ENCODE results near the gene NOSTRIN. TPM values are rescaled to one million over a fixed set of nuclear protein-coding genes. Genes with fewer than 3 reads are reported as not detected.

NOSTRIN gene
- total RNA-seq, 1 experiment from 2014 or later = 3.1 TPM

DNA sequence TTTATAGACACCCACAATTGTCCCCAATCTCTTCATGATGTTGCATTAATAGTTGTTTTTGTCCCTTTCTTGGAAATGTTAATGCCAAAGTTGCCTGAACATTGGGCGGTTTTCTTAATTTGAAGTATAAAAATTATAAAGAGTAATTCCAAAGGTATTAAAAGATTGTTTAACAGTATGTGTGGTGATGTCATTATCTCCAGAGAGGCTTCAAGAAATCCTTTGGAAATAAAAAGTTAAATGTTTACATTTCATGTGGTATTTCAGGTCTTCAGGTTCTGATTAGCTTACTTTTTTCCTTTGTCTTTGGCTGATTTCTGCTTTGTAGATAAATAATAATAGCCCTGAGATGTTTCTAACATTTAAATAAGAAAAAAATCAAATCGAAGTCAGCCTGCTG lies 29.3 kb upstream of the NOSTRIN start:
- intact Hi-C loops (cut with micrococcal nuclease) = loop anchor here (1.0 kb wide), 1 partner anchor 147 kb away; no protein-coding TSS in a partner anchor
- H3K4me3 ChIP-seq (replicated peaks in 1 of 2; ENCODE audit: low read depth in 1 of 2, low read length in 2 of 2) = no peak overlapping the region
- ChIA-PET POLR2A (no interaction called here), CTCF (interaction anchor here (0.7 to 2.0 kb wide), 4 partner anchors 147 to 427 kb away, joined by 3 to 7 read pairs (median 3); no protein-coding TSS in a partner anchor), RAD21 (ENCODE audit: low non-redundant PET in 1 of 2, low total read pairs in 2 of 2, uncharacterized antibody in 2 of 2, unreplicated experiment in 2 of 2) (no interaction called here)
- no peaks in the 10 kb centered on the region for H3K9me2 ChIP-seq (ENCODE audit: insufficient read depth)
- H3K27me3 ChIP-seq (ENCODE audit: insufficient read depth, low read length) = no peaks in the 10 kb centered on the region
- BruUV-seq (replicated peaks) = no TSS peak
- H2AFZ ChIP-seq (ENCODE audit: low read depth, low read length, poor library complexity, severe bottlenecking) = no peak overlapping the region
- H3K36me3 ChIP-seq (ENCODE audit: control insufficient read depth in 1 of 2, insufficient read depth in 2 of 2, low read length in 2 of 2) = no peaks in the 10 kb centered on the region
- no peaks in the 10 kb centered on the region for H3K4me1 ChIP-seq (ENCODE audit: control insufficient read depth in 1 of 2, insufficient read depth in 2 of 2, low read length in 2 of 2)
- DNase-seq (ENCODE audit: low read depth, low spot score) (no peak), ATAC-seq (no peak)
- H3K4me2 ChIP-seq (ENCODE audit: low read length) = no peak overlapping the region
- H3K9me3 ChIP-seq (ENCODE audit: control insufficient read depth in 1 of 2, insufficient read depth in 1 of 2, low read depth in 1 of 2, low read length in 2 of 2) = no peaks in the 10 kb centered on the region
- no peak overlapping the region for H3K27ac ChIP-seq (ENCODE audit: low read depth, low read length)
- no peak overlapping the region for H3K9ac ChIP-seq (ENCODE audit: low read length)
- TF ChIP-seq JUND (IDR thresholded peaks at IDR 0.05) (no peak), ELF1 (IDR thresholded peaks at IDR 0.05; ENCODE audit: borderline replicate concordance, low read depth) (no peak), ZFX (IDR thresholded peaks at IDR 0.05) (no peak), ZNF274 (IDR thresholded peaks at IDR 0.05; ENCODE audit: low read depth, low read length) (no peak), EZH2 (IDR thresholded peaks at IDR 0.05) (no peak), POLR2A (IDR thresholded peaks at IDR 0.05; ENCODE audit: borderline replicate concordance, extremely low read depth, insufficient read depth, insufficient read length) (no peak), EGR1 (IDR thresholded peaks at IDR 0.05; ENCODE audit: low read depth) (no peak), CEBPB (IDR thresholded peaks at IDR 0.05; ENCODE audit: low read depth) (no peak), TCF7L2 (IDR thresholded peaks at IDR 0.05; ENCODE audit: borderline replicate concordance, extremely low read depth, insufficient read depth, insufficient read length) (no peak)
- TF ChIP-seq, protein P1, sequence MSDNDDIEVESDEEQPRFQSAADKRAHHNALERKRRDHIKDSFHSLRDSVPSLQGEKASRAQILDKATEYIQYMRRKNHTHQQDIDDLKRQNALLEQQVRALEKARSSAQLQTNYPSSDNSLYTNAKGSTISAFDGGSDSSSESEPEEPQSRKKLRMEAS (IDR thresholded peaks at IDR 0.05) = no peak
- TF ChIP-seq, protein P2, sequence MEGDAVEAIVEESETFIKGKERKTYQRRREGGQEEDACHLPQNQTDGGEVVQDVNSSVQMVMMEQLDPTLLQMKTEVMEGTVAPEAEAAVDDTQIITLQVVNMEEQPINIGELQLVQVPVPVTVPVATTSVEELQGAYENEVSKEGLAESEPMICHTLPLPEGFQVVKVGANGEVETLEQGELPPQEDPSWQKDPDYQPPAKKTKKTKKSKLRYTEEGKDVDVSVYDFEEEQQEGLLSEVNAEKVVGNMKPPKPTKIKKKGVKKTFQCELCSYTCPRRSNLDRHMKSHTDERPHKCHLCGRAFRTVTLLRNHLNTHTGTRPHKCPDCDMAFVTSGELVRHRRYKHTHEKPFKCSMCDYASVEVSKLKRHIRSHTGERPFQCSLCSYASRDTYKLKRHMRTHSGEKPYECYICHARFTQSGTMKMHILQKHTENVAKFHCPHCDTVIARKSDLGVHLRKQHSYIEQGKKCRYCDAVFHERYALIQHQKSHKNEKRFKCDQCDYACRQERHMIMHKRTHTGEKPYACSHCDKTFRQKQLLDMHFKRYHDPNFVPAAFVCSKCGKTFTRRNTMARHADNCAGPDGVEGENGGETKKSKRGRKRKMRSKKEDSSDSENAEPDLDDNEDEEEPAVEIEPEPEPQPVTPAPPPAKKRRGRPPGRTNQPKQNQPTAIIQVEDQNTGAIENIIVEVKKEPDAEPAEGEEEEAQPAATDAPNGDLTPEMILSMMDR (IDR thresholded peaks at IDR 0.05 in 2 of 3, conservative IDR thresholded peaks at IDR 0.05 in 1 of 3; ENCODE audit: borderline replicate concordance in 1 of 3, insufficient read depth in 1 of 3, low read depth in 2 of 3, low read length in 2 of 3) = no peak
- TF ChIP-seq, protein P3, sequence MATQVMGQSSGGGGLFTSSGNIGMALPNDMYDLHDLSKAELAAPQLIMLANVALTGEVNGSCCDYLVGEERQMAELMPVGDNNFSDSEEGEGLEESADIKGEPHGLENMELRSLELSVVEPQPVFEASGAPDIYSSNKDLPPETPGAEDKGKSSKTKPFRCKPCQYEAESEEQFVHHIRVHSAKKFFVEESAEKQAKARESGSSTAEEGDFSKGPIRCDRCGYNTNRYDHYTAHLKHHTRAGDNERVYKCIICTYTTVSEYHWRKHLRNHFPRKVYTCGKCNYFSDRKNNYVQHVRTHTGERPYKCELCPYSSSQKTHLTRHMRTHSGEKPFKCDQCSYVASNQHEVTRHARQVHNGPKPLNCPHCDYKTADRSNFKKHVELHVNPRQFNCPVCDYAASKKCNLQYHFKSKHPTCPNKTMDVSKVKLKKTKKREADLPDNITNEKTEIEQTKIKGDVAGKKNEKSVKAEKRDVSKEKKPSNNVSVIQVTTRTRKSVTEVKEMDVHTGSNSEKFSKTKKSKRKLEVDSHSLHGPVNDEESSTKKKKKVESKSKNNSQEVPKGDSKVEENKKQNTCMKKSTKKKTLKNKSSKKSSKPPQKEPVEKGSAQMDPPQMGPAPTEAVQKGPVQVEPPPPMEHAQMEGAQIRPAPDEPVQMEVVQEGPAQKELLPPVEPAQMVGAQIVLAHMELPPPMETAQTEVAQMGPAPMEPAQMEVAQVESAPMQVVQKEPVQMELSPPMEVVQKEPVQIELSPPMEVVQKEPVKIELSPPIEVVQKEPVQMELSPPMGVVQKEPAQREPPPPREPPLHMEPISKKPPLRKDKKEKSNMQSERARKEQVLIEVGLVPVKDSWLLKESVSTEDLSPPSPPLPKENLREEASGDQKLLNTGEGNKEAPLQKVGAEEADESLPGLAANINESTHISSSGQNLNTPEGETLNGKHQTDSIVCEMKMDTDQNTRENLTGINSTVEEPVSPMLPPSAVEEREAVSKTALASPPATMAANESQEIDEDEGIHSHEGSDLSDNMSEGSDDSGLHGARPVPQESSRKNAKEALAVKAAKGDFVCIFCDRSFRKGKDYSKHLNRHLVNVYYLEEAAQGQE (IDR thresholded peaks at IDR 0.05; ENCODE audit: low read depth) = no peak
- H4K20me1 ChIP-seq (ENCODE audit: insufficient read depth) = no peaks in the 10 kb centered on the region
- no peaks in the 10 kb centered on the region for H3K79me2 ChIP-seq (ENCODE audit: insufficient read depth, low read length)

Data from HCT116 (cell line).